Measurements from ENCODE around the gene MMP19. TPM values are rescaled to one million over a fixed set of nuclear protein-coding genes. Genes with fewer than 3 reads are reported as not detected.
"Not testable (repeated sequence)": the region's sequence is repeated elsewhere in the genome, so short reads cannot be mapped to it uniquely, and the experiment has no call there.

MMP19 gene
- total RNA-seq, 4 donors from 2014 or later = 1.5 to 3.1 (median 1.8) TPM

- Histone ChIP-seq H3K4me1 (peaks cover 0 to 33% (median 10%) of the 10 kb centered on the region in 3 donors), H3K36me3 (no peaks in the 10 kb centered on the region), H3K4me3 (no peak overlapping the region), H3K27me3 (no peaks in the 10 kb centered on the region), H3K27ac (peak overlapping the region in 3 of 4 donors; percentile 3 to 47 (median 34)), H3K9me3 (peaks cover 0 to 8% (median 0%) of the 10 kb centered on the region in 3 donors)
- no peak for TF ChIP-seq CTCF (IDR thresholded peaks at IDR 0.05)
- TF ChIP-seq POLR2A (IDR thresholded peaks at IDR 0.05) = no peak
- WGBS, 2 donors = 17 to 53% methylated on average over 2 of the region's 2 CpGs
- intact Hi-C loops (cut with DNase I) = no loop called here
- DNase-seq = no peak
Measured at GRCh38 chr12:55874443-55874842, 31.7 kb upstream of the MMP19 start.

- DNase-seq; H3K36me3 ChIP-seq; H3K4me3 ChIP-seq; H3K4me1 ChIP-seq; intact Hi-C loops (cut with DNase I); H3K27ac ChIP-seq; H3K27me3 ChIP-seq: not testable (repeated sequence)
- 92 to 94% methylated on average over 3 of the region's 3 CpGs for WGBS, 2 donors
- H3K9me3 ChIP-seq = peaks cover 0 to 12% (median 7%) of the 10 kb centered on the region in 3 donors
Measured at GRCh38 chr12:55866454-55867004, 23.8 kb upstream of the MMP19 start.

- Histone ChIP-seq H3K27ac (no peak overlapping the region), H3K9me3 (peaks cover 0 to 12% (median 7%) of the 10 kb centered on the region in 3 donors), H3K4me3 (no peak overlapping the region), H3K36me3 (no peaks in the 10 kb centered on the region), H3K27me3 (no peaks in the 10 kb centered on the region), H3K4me1 (no peaks in the 10 kb centered on the region)
- 79 to 96% methylated on average over 2 of the region's 2 CpGs for WGBS, 2 donors
- TF ChIP-seq POLR2A (IDR thresholded peaks at IDR 0.05) = no peak
- TF ChIP-seq CTCF (IDR thresholded peaks at IDR 0.05) = no peak
- DNase-seq = no peak
- intact Hi-C loops (cut with DNase I) = no loop called here
Measured at GRCh38 chr12:55865327-55865726, 22.6 kb upstream of the MMP19 start.

GRCh38 chr12:55862931-55863330 is 20.2 kb upstream of the MMP19 start:
- H3K36me3 ChIP-seq; H3K27me3 ChIP-seq; DNase-seq; H3K27ac ChIP-seq; intact Hi-C loops (cut with DNase I); H3K4me3 ChIP-seq; H3K4me1 ChIP-seq: not testable (repeated sequence)
- H3K9me3 ChIP-seq = peaks cover 0 to 12% (median 7%) of the 10 kb centered on the region in 3 donors
- 88 to 99% methylated on average over 1 to 6 of the region's 13 CpGs for WGBS, 2 donors

GRCh38 chr12:55862286-55862685 is 19.6 kb upstream of the MMP19 start:
- intact Hi-C loops (cut with DNase I) = no loop called here
- no peak for DNase-seq
- TF ChIP-seq POLR2A (IDR thresholded peaks at IDR 0.05) = no peak
- TF ChIP-seq CTCF (IDR thresholded peaks at IDR 0.05) = no peak
- H3K36me3 ChIP-seq = no peaks in the 10 kb centered on the region
- H3K27me3 ChIP-seq = no peaks in the 10 kb centered on the region
- H3K4me3 ChIP-seq = no peak overlapping the region
- H3K9me3 ChIP-seq = peaks cover 0 to 12% (median 7%) of the 10 kb centered on the region in 3 donors
- H3K4me1 ChIP-seq = no peaks in the 10 kb centered on the region
- H3K27ac ChIP-seq = no peak overlapping the region

- Histone ChIP-seq H3K9me3 (peaks cover 0 to 12% (median 7%) of the 10 kb centered on the region in 3 donors), H3K36me3 (no peaks in the 10 kb centered on the region), H3K4me3 (no peak overlapping the region), H3K27me3 (no peaks in the 10 kb centered on the region), H3K27ac (no peak overlapping the region), H3K4me1 (no peaks in the 10 kb centered on the region)
- TF ChIP-seq POLR2A (IDR thresholded peaks at IDR 0.05) (no peak), CTCF (IDR thresholded peaks at IDR 0.05) (no peak)
- no peak for DNase-seq
- 84 to 87% methylated on average over 3 of the region's 3 CpGs for WGBS, 2 donors
- intact Hi-C loops (cut with DNase I) = no loop called here
Measured at GRCh38 chr12:55861871-55862270, 19.1 kb upstream of the MMP19 start.

Measured in esophagus squamous epithelium (tissue), 5 donors.